ENCODE results near the gene MLLT10. TPM values are rescaled to one million over a fixed set of nuclear protein-coding genes. Genes with fewer than 3 reads are reported as not detected.

The MLLT10 gene
- total RNA-seq, 4 donors from 2014 or later: 23.5 to 39.7 (median 30.2) TPM

DNA sequence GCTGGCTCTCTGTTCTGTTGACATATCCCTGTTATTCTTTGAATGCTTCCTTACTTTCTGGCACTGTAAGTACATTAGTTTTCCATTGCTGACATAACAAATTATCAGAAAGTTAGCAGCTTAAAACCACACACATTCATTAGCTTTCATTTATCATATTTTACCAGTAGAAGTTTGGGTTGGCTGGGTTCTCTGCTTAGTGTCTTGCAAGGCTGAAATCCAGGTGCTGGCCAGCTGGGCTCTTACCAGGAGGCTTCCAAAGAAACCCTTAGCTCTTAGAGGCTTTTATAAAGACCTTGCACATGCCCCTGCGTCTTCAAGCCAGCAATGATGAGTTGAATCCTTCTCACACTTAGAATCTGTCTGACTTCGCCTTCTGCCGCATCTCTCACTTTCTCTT, 160.6 kb downstream of the MLLT10 start:
- 36% methylated on average over 3 of the region's 3 CpGs for WGBS
- Histone ChIP-seq H3K27me3 (no peaks in the 10 kb centered on the region), H3K4me3 (no peak overlapping the region), H3K9me3 (peaks cover 0 to 6% (median 0%) of the 10 kb centered on the region in 4 donors), H3K36me3 (no peaks in the 10 kb centered on the region), H3K27ac (replicated peaks in 1 of 4) (no peak overlapping the region), H3K4me1 (peaks cover 6 to 15% (median 13%) of the 10 kb centered on the region in 4 donors)
- DNase-seq (ENCODE audit: extremely low spot score): no peak
- intact Hi-C loops (cut with DNase I): no loop called here
- TF ChIP-seq POLR2A (IDR thresholded peaks at IDR 0.05; ENCODE audit: low read depth): no peak
- no peak for TF ChIP-seq POLR2AphosphoS5 (IDR thresholded peaks at IDR 0.05)
- no peak for TF ChIP-seq CTCF (IDR thresholded peaks at IDR 0.05)
- TF ChIP-seq EP300 (IDR thresholded peaks at IDR 0.05): no peak

DNA sequence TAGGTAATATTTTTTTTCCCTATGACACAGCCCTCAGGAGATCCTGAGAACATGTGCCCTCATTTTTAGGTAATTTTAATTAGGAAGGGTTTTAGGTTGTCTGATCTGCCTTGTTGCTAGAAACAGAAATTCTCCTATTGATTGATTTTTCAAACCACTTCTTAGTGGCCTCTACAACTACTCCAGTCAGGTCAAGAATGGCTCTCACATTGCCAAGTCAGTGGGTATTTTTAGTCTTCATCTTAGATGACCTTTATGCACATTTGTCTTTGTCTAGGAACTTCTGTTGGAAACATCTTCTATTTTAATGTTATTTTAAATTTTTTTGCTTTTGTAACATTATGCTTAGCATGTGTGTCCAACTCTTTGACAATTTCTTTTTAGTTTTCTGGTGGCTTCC, 162.3 kb downstream of the MLLT10 start:
- intact Hi-C loops (cut with DNase I): no loop called here
- no peak overlapping the region for H3K4me3 ChIP-seq
- H3K27ac ChIP-seq (replicated peaks in 1 of 4): no peak overlapping the region
- no peak for TF ChIP-seq POLR2AphosphoS5 (IDR thresholded peaks at IDR 0.05)
- H3K4me1 ChIP-seq: peaks cover 6 to 15% (median 13%) of the 10 kb centered on the region in 4 donors
- no peaks in the 10 kb centered on the region for H3K36me3 ChIP-seq
- H3K27me3 ChIP-seq: no peaks in the 10 kb centered on the region
- DNase-seq (ENCODE audit: extremely low spot score): no peak
- peaks cover 0 to 19% (median 7%) of the 10 kb centered on the region in 4 donors for H3K9me3 ChIP-seq

GRCh38 chr10:21699575-21699974, 165.5 kb downstream of the MLLT10 start:
- Histone ChIP-seq H3K27me3 (no peaks in the 10 kb centered on the region), H3K4me1 (peaks cover 6 to 12% (median 7%) of the 10 kb centered on the region in 4 donors), H3K4me3 (no peak overlapping the region), H3K9me3 (peaks cover 0 to 19% (median 7%) of the 10 kb centered on the region in 4 donors), H3K36me3 (no peaks in the 10 kb centered on the region), H3K27ac (replicated peaks in 1 of 4) (no peak overlapping the region)
- intact Hi-C loops (cut with DNase I): no loop called here
- 99% methylated on average over 3 of the region's 3 CpGs for WGBS
- TF ChIP-seq EP300 (IDR thresholded peaks at IDR 0.05) (no peak), POLR2A (IDR thresholded peaks at IDR 0.05; ENCODE audit: low read depth) (no peak), POLR2AphosphoS5 (IDR thresholded peaks at IDR 0.05) (no peak), CTCF (IDR thresholded peaks at IDR 0.05) (no peak)
- no peak for DNase-seq (ENCODE audit: extremely low spot score)

DNA sequence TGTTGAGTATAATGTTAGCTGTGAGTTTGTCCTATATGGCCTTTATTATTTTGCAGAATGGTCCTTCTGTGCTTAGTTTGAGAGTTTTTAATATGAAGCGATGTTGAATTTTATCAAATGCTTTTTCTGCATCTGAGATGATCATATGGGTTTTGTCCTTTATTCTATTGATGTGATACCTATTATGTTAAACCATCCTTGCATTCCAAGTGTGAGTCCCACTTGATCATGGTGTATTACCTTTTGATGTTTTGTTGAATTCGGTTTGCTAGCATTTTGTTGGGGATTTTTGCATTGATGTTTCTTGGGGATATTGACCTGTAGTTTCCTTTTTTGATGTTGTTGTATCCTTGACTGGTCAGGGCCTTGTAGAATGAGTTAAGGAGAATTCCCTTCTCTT, 166.4 kb downstream of the MLLT10 start:
- intact Hi-C loops (cut with DNase I): no loop called here
- Histone ChIP-seq H3K27ac (replicated peaks in 1 of 4) (no peak overlapping the region), H3K4me3 (no peak overlapping the region), H3K9me3 (peaks cover 0 to 19% (median 7%) of the 10 kb centered on the region in 4 donors), H3K27me3 (no peaks in the 10 kb centered on the region), H3K36me3 (no peaks in the 10 kb centered on the region), H3K4me1 (peaks cover 0 to 6% (median 3%) of the 10 kb centered on the region in 4 donors)
- no peak for DNase-seq (ENCODE audit: extremely low spot score)
- WGBS: 97% methylated on average over 2 of the region's 2 CpGs
- no peak for TF ChIP-seq CTCF (IDR thresholded peaks at IDR 0.05)
- no peak for TF ChIP-seq POLR2AphosphoS5 (IDR thresholded peaks at IDR 0.05)
- TF ChIP-seq POLR2A (IDR thresholded peaks at IDR 0.05; ENCODE audit: low read depth): no peak
- no peak for TF ChIP-seq EP300 (IDR thresholded peaks at IDR 0.05)

- intact Hi-C loops (cut with DNase I): no loop called here
- H3K4me1 ChIP-seq: peaks cover 0 to 4% (median 0%) of the 10 kb centered on the region in 4 donors
- no peaks in the 10 kb centered on the region for H3K36me3 ChIP-seq
- WGBS: 75% methylated on average over 2 of the region's 2 CpGs
- TF ChIP-seq POLR2AphosphoS5 (IDR thresholded peaks at IDR 0.05) (no peak), CTCF (IDR thresholded peaks at IDR 0.05) (no peak), POLR2A (IDR thresholded peaks at IDR 0.05; ENCODE audit: low read depth) (no peak)
- no peak for DNase-seq (ENCODE audit: extremely low spot score)
- H3K27me3 ChIP-seq: no peaks in the 10 kb centered on the region
- H3K9me3 ChIP-seq: peaks cover 0 to 19% (median 7%) of the 10 kb centered on the region in 4 donors
- H3K4me3 ChIP-seq: no peak overlapping the region
- no peak overlapping the region for H3K27ac ChIP-seq (replicated peaks in 1 of 4)
Observed at GRCh38 chr10:21702633-21703111, 168.6 kb downstream of the MLLT10 start.

Measured in esophagus muscularis mucosa (tissue), 4 donors.